ENCODE data around the gene MYO3A. TPM values are rescaled to one million over a fixed set of nuclear protein-coding genes. Genes with fewer than 3 reads are reported as not detected.

The MYO3A gene
- total and polyA plus RNA-seq, 2 donors (not counting 1 experiment from before 2014, with no cell fraction given), result not detected

DNA sequence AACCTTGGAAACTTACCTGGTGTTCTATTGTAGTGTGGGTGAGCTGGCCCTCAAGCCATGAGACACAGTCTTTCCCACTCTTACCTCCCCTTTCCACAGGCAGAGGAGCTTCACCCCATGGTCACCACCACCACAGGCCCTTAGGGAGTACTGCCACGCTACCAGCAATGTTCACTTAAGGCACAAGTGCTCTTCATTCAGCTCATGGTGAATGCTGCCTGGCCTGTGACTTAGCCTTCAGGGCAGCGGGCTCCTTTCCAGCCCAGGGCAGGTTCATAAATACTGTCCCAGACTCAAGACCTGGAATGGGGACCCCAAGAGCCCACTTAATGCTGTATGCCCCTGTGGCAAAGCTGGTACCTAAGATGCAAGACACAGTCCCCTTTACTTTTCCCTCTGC, 109.4 kb downstream of the MYO3A start:
- Histone ChIP-seq H2AFZ (ENCODE audit: low read length) (no peak overlapping the region), H3K4me1 (ENCODE audit: control insufficient read depth, extremely low read depth, insufficient read depth, low read length) (no peaks in the 10 kb centered on the region), H3K9ac (ENCODE audit: insufficient read depth, low read length) (no peak overlapping the region), H3K4me2 (ENCODE audit: extremely low read depth, insufficient read depth, low read length) (no peak overlapping the region), H3K27me3 (ENCODE audit: control insufficient read depth, insufficient read depth, low read length) (no peaks in the 10 kb centered on the region), H3K4me3 (replicated peaks in 1 of 4; ENCODE audit: control extremely low read depth in 1 of 4, insufficient read depth in 1 of 4, low read depth in 3 of 4, low read length in 4 of 4) (no peak overlapping the region), H3K36me3 (ENCODE audit: control insufficient read depth, insufficient read depth, low read length) (no peaks in the 10 kb centered on the region), H3K27ac (ENCODE audit: insufficient read depth, low read length) (no peak overlapping the region), H3K9me3 (ENCODE audit: control insufficient read depth, insufficient read depth, low read depth, low read length) (no peaks in the 10 kb centered on the region), H3K79me2 (ENCODE audit: control insufficient read depth, insufficient read depth, low read length) (no peaks in the 10 kb centered on the region), H4K20me1 (ENCODE audit: control insufficient read depth, extremely low read depth, insufficient read depth, low read length) (no peaks in the 10 kb centered on the region)
- TF ChIP-seq CTCF (conservative IDR thresholded peaks at IDR 0.05 in 1 of 2, IDR thresholded peaks at IDR 0.05 in 1 of 2; ENCODE audit: low read depth in 1 of 2, low read length in 2 of 2) (no peak), EZH2 (IDR thresholded peaks at IDR 0.05; ENCODE audit: low read length, missing control alignments) (no peak)
- DNase-seq (ENCODE audit: low read depth in 2 of 2), result no peak

DNA sequence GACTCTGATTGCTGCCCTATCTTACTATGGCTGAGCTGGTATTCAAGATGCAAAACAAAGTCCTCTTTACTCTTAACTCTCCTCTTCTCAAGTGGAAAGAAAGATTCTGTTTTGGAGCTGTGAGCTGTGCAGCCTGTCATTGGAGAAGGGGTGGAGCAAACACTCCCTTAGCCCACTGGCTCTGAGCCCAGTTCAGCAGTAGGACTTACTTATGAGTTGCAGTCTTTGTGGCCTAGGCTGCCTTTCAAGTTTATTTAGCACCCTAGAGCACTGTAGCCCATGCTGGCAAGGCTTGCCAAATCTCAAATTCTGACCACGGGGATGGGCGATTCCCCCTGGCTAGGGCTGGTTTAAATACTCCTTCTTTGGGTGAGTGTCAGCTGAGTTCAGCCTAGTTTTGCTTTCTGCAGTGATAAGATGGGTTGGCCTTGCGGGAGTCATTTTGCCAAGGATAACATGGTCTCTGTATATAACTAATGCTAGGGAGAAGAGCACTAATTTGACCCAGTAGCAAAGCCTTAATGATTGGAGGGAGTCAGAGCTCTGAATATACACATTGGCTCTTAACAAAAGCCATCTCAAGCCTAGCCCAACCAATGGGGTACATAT, 110.2 kb downstream of the MYO3A start:
- DNase-seq (ENCODE audit: low read depth in 2 of 2), result peak in 1 of 2 donors; percentile 53
- H3K9ac ChIP-seq (ENCODE audit: insufficient read depth, low read length), result no peak overlapping the region
- no peaks in the 10 kb centered on the region for H4K20me1 ChIP-seq (ENCODE audit: control insufficient read depth, extremely low read depth, insufficient read depth, low read length)
- H3K9me3 ChIP-seq (ENCODE audit: control insufficient read depth, insufficient read depth, low read depth, low read length), result no peaks in the 10 kb centered on the region
- no peak overlapping the region for H2AFZ ChIP-seq (ENCODE audit: low read length)
- H3K27me3 ChIP-seq (ENCODE audit: control insufficient read depth, insufficient read depth, low read length), result no peaks in the 10 kb centered on the region
- H3K4me2 ChIP-seq (ENCODE audit: extremely low read depth, insufficient read depth, low read length), result no peak overlapping the region
- H3K36me3 ChIP-seq (ENCODE audit: control insufficient read depth, insufficient read depth, low read length), result no peaks in the 10 kb centered on the region
- no peaks in the 10 kb centered on the region for H3K4me1 ChIP-seq (ENCODE audit: control insufficient read depth, extremely low read depth, insufficient read depth, low read length)
- no peak overlapping the region for H3K4me3 ChIP-seq (replicated peaks in 1 of 4; ENCODE audit: control extremely low read depth in 1 of 4, insufficient read depth in 1 of 4, low read depth in 3 of 4, low read length in 4 of 4)
- no peaks in the 10 kb centered on the region for H3K79me2 ChIP-seq (ENCODE audit: control insufficient read depth, insufficient read depth, low read length)
- TF ChIP-seq CTCF (conservative IDR thresholded peaks at IDR 0.05 in 1 of 2, IDR thresholded peaks at IDR 0.05 in 1 of 2; ENCODE audit: low read depth in 1 of 2, low read length in 2 of 2) (no peak), EZH2 (IDR thresholded peaks at IDR 0.05; ENCODE audit: low read length, missing control alignments) (no peak)
- no peak overlapping the region for H3K27ac ChIP-seq (ENCODE audit: insufficient read depth, low read length)

- Histone ChIP-seq H3K36me3 (ENCODE audit: control insufficient read depth, insufficient read depth, low read length) (no peaks in the 10 kb centered on the region), H3K9me3 (ENCODE audit: control insufficient read depth, insufficient read depth, low read depth, low read length) (no peaks in the 10 kb centered on the region), H3K79me2 (ENCODE audit: control insufficient read depth, insufficient read depth, low read length) (no peaks in the 10 kb centered on the region), H4K20me1 (ENCODE audit: control insufficient read depth, extremely low read depth, insufficient read depth, low read length) (no peaks in the 10 kb centered on the region), H3K27ac (ENCODE audit: insufficient read depth, low read length) (no peak overlapping the region), H3K4me3 (replicated peaks in 1 of 4; ENCODE audit: control extremely low read depth in 1 of 4, insufficient read depth in 1 of 4, low read depth in 3 of 4, low read length in 4 of 4) (no peak overlapping the region), H2AFZ (ENCODE audit: low read length) (no peak overlapping the region), H3K4me1 (ENCODE audit: control insufficient read depth, extremely low read depth, insufficient read depth, low read length) (no peaks in the 10 kb centered on the region), H3K27me3 (ENCODE audit: control insufficient read depth, insufficient read depth, low read length) (no peaks in the 10 kb centered on the region), H3K4me2 (ENCODE audit: extremely low read depth, insufficient read depth, low read length) (no peak overlapping the region), H3K9ac (ENCODE audit: insufficient read depth, low read length) (no peak overlapping the region)
- no peak for DNase-seq (ENCODE audit: low read depth in 2 of 2)
- TF ChIP-seq EZH2 (IDR thresholded peaks at IDR 0.05; ENCODE audit: low read length, missing control alignments), result no peak
- TF ChIP-seq CTCF (conservative IDR thresholded peaks at IDR 0.05 in 1 of 2, IDR thresholded peaks at IDR 0.05 in 1 of 2; ENCODE audit: low read depth in 1 of 2, low read length in 2 of 2), result no peak
These were observed 112.2 kb downstream of the MYO3A start for GRCh38 chr10:26046073-26046700.

Measured in fibroblast of lung (primary cell).